Liver (tissue), 9 donors: ENCODE results near the gene PPP4R2. TPM values are rescaled to one million over a fixed set of nuclear protein-coding genes. Genes with fewer than 3 reads are reported as not detected.
A peak's percentile ranks its signal among the peaks of the same experiment; 100 is the strongest.

Source experiments
- DNase-seq: peaks from one replicate; pipeline ENCODE4 v3.0.0-alpha.2; 2017; ENCODE audit warnings: low spot score
- H3K27ac ChIP-seq, 2 donors: one replicate each; pipeline ENCODE4 v1.7.0; 2013; ENCODE audit warnings: inconsistent platforms in 2 of 2, low read length in 2 of 2, control low read depth in 1 of 2, low read depth in 1 of 2, mild to moderate bottlenecking in 1 of 2
- H3K27me3 ChIP-seq, 4 donors: one replicate each; pipeline versions ENCODE4 v1.6.1 to v1.7.0; 2013; ENCODE audit warnings: low read length in 3 of 4, inconsistent platforms in 1 of 4, mild to moderate bottlenecking in 1 of 4, moderate library complexity in 1 of 4; ENCODE audit not compliant: control insufficient read depth in 4 of 4, insufficient read depth in 4 of 4
- H3K36me3 ChIP-seq, 4 donors: one replicate each; pipeline versions ENCODE4 v1.6.1 to v1.7.0; 2013; ENCODE audit warnings: low read length in 3 of 4, mild to moderate bottlenecking in 3 of 4, low read depth in 1 of 4, moderate library complexity in 1 of 4; ENCODE audit not compliant: control insufficient read depth in 4 of 4, insufficient read depth in 3 of 4
- H3K4me1 ChIP-seq, 4 donors: one replicate each; pipeline versions ENCODE4 v1.6.1 to v1.7.0; 2013; ENCODE audit warnings: low read length in 3 of 4, mild to moderate bottlenecking in 3 of 4, moderate library complexity in 1 of 4; ENCODE audit not compliant: control insufficient read depth in 4 of 4, insufficient read depth in 4 of 4
- H3K4me3 ChIP-seq, 3 donors: one replicate each; pipeline versions ENCODE4 v1.6.1 to v1.7.0; 2013; ENCODE audit warnings: low read length in 3 of 3, control low read depth in 1 of 3, low read depth in 1 of 3, mild to moderate bottlenecking in 1 of 3
- H3K9ac ChIP-seq, 2 donors: one replicate each; pipeline ENCODE4 v1.7.0; 2013; ENCODE audit warnings: low read length in 2 of 2, mild to moderate bottlenecking in 2 of 2, moderate library complexity in 2 of 2, control low read depth in 1 of 2, low read depth in 1 of 2
- H3K9me3 ChIP-seq, 4 donors: one replicate each; pipeline versions ENCODE4 v1.6.1 to v1.7.0; 2013; ENCODE audit warnings: low read length in 3 of 4; ENCODE audit not compliant: control insufficient read depth in 4 of 4
- ATF3 ChIP-seq: IDR thresholded peaks from 2 replicates; pipeline ENCODE4 v1.6.1; 2016; ENCODE audit warnings: antibody characterized with exemption
- EGR1 ChIP-seq, 2 donors: IDR thresholded peaks; 2 replicates each; pipeline ENCODE4 v1.6.1; 2016 to 2018; ENCODE audit warnings: antibody characterized with exemption in 2 of 2, low read depth in 2 of 2
- FOXA1 ChIP-seq: IDR thresholded peaks from 2 replicates; pipeline ENCODE4 v1.6.1; 2016; ENCODE audit warnings: antibody characterized with exemption
- FOXA2 ChIP-seq: IDR thresholded peaks from 2 replicates; pipeline ENCODE4 v1.6.1; 2016; ENCODE audit warnings: antibody characterized with exemption
- GABPA ChIP-seq, 2 donors: IDR thresholded peaks in 1 of 2; conservative IDR thresholded peaks in 1 of 2; 2 replicates each; pipeline ENCODE4 v1.6.1; 2016; ENCODE audit warnings: antibody characterized with exemption in 2 of 2, mild to moderate bottlenecking in 1 of 2, moderate library complexity in 1 of 2
- HNF4A ChIP-seq, 2 donors: conservative IDR thresholded peaks; 2 replicates each; pipeline ENCODE4 v1.6.1; 2016; ENCODE audit warnings: antibody characterized with exemption in 2 of 2, mild to moderate bottlenecking in 2 of 2
- HNF4G ChIP-seq: IDR thresholded peaks from 2 replicates; pipeline ENCODE4 v1.6.1; 2016; ENCODE audit warnings: antibody characterized with exemption
- JUND ChIP-seq, 2 donors: IDR thresholded peaks; 2 replicates each; pipeline ENCODE4 v1.6.1; 2016; ENCODE audit warnings: antibody characterized with exemption in 2 of 2
- NR2F2 ChIP-seq: IDR thresholded peaks from 2 replicates; pipeline ENCODE4 v1.6.1; 2016; ENCODE audit warnings: antibody characterized with exemption
- RAD21 ChIP-seq, 2 donors: IDR thresholded peaks; 2 replicates each; pipeline ENCODE4 v1.6.1; 2016; ENCODE audit warnings: antibody characterized with exemption in 2 of 2, mild to moderate bottlenecking in 2 of 2
- RXRA ChIP-seq, 2 donors: IDR thresholded peaks; 2 replicates each; pipeline ENCODE4 v1.6.1; 2017 to 2018; ENCODE audit warnings: antibody characterized with exemption in 2 of 2, mild to moderate bottlenecking in 1 of 2
- SP1 ChIP-seq: IDR thresholded peaks from 2 replicates; pipeline ENCODE4 v1.6.1; 2018; ENCODE audit warnings: antibody characterized with exemption, mild to moderate bottlenecking
- TAF1 ChIP-seq: conservative IDR thresholded peaks from 2 replicates; pipeline ENCODE4 v1.6.1; 2016; ENCODE audit warnings: antibody characterized with exemption, mild to moderate bottlenecking
- YY1 ChIP-seq: IDR thresholded peaks from 2 replicates; pipeline ENCODE4 v1.6.1; 2016; ENCODE audit warnings: antibody characterized with exemption, mild to moderate bottlenecking
- WGBS: extraction: QIAGEN DNeasy Blood & Tissue Kit; methylation state at CpG from one replicate; pipeline ENCODE4 v1.1.7; 2013; 5-methylcytosine and 5-hydroxymethylcytosine counted together
- polyA plus RNA-seq, 2 donors: library from polyadenylated mRNA; stranded (reverse) in 1 of 2; unstranded in 1 of 2; fragments of 200-250 nt in 1 of 2; fragments of >200 nt in 1 of 2; fragmentation: Nextera tagmentation in 1 of 2; extraction: Ambion mirVana in 1 of 2; gene quantifications; one replicate each; pipeline versions ENCODE4 v1.2.1 to v1.2.3, GENCODE V29; 2013 to 2015
- total RNA-seq, 2 donors: library from RNA; depleted of rRNA; stranded (reverse); fragments of >200 nt; gene quantifications; one replicate each; pipeline ENCODE4 v1.2.3, GENCODE V29; 2014
- TF ChIP-seq, protein P1 (sequence below): fragments of 150-350 bp; IDR thresholded peaks from 2 replicates; pipeline ENCODE4 v1.5.1; 2017; ENCODE audit warnings: improper control_type of control experiment, low read depth, low read length; ENCODE audit not compliant: missing input control
- TF ChIP-seq, protein P2 (sequence below): IDR thresholded peaks from 2 replicates; pipeline ENCODE4 v1.6.1; 2016; ENCODE audit warnings: antibody characterized with exemption
- TF ChIP-seq, protein P3 (sequence below): IDR thresholded peaks from 2 replicates; pipeline ENCODE4 v1.6.1; 2016; ENCODE audit warnings: antibody characterized with exemption, mild to moderate bottlenecking
- TF ChIP-seq, protein P4 (sequence below): IDR thresholded peaks from 2 replicates; pipeline ENCODE4 v1.6.1; 2016; ENCODE audit warnings: antibody characterized with exemption
- donor health status: healthy.
- donor health status: healthy.
- donor health status: healthy.
- donor health status: healthy.
- donor health status: healthy.

Gene PPP4R2
- total and polyA plus RNA-seq, 4 donors: 12.2 to 35.9 (median 33.7) TPM

DNA sequence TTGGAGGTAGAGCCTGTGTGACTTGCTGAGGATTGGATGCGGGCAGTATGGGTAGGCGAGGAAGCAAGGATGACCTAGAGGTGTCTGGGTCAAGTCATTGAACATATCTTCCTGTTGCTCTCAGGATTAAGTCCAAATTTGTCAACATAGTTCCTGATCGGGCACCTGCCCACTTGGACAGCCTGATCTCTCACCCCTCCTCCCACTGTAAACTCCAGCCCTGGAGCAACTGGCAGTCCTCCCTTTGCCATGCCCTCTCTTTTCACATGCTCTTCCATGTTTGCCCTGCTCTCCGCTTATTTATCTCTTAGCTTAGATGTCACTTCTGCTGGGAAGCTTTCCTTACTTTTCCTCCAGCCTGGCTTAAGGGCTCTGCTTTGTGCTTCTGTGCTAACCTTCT, 47.6 kb upstream of the PPP4R2 start (continued):
- TF ChIP-seq, protein P1, sequence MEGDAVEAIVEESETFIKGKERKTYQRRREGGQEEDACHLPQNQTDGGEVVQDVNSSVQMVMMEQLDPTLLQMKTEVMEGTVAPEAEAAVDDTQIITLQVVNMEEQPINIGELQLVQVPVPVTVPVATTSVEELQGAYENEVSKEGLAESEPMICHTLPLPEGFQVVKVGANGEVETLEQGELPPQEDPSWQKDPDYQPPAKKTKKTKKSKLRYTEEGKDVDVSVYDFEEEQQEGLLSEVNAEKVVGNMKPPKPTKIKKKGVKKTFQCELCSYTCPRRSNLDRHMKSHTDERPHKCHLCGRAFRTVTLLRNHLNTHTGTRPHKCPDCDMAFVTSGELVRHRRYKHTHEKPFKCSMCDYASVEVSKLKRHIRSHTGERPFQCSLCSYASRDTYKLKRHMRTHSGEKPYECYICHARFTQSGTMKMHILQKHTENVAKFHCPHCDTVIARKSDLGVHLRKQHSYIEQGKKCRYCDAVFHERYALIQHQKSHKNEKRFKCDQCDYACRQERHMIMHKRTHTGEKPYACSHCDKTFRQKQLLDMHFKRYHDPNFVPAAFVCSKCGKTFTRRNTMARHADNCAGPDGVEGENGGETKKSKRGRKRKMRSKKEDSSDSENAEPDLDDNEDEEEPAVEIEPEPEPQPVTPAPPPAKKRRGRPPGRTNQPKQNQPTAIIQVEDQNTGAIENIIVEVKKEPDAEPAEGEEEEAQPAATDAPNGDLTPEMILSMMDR: no peak
- peak; percentile 84 for TF ChIP-seq YY1
- TF ChIP-seq TAF1: no peak

- Histone ChIP-seq H3K4me1 (peaks cover 7 to 32% (median 12%) of the 10 kb centered on the region in 4 donors), H3K36me3 (no peaks in the 10 kb centered on the region), H3K9ac (no peak overlapping the region), H3K27ac (no peak overlapping the region), H3K4me3 (no peak overlapping the region), H3K27me3 (no peaks in the 10 kb centered on the region), H3K9me3 (no peaks in the 10 kb centered on the region)
- DNase-seq: no peak
- 88% methylated on average over 8 of the region's 8 CpGs for WGBS
- peak; percentile 23 to 34 for TF ChIP-seq HNF4A (conservative IDR thresholded peaks at IDR 0.05)
- no peak for TF ChIP-seq HNF4G
Observed at GRCh38 chr3:72950372-72950771, 46.2 kb upstream of the PPP4R2 start.

- Histone ChIP-seq H3K4me1 (peaks cover 7 to 32% (median 12%) of the 10 kb centered on the region in 4 donors), H3K4me3 (no peak overlapping the region), H3K27me3 (no peaks in the 10 kb centered on the region), H3K9ac (no peak overlapping the region), H3K36me3 (no peaks in the 10 kb centered on the region), H3K27ac (no peak overlapping the region), H3K9me3 (no peaks in the 10 kb centered on the region)
- whole genome bisulfite sequencing: 83% methylated on average over 4 of the region's 4 CpGs
- no peak for TF ChIP-seq FOXA2
- no peak for TF ChIP-seq FOXA1
- TF ChIP-seq HNF4A (conservative IDR thresholded peaks at IDR 0.05): no peak
- TF ChIP-seq JUND (IDR thresholded peaks at IDR 0.05): no peak
- TF ChIP-seq ATF3: no peak
- no peak for TF ChIP-seq RAD21 (IDR thresholded peaks at IDR 0.05)
- TF ChIP-seq TAF1: no peak
- TF ChIP-seq RXRA (IDR thresholded peaks at IDR 0.05): no peak
- TF ChIP-seq YY1: no peak
- TF ChIP-seq GABPA (IDR thresholded peaks at IDR 0.05 in 1 of 2, conservative IDR thresholded peaks at IDR 0.05 in 1 of 2): no peak
- TF ChIP-seq, protein P2, sequence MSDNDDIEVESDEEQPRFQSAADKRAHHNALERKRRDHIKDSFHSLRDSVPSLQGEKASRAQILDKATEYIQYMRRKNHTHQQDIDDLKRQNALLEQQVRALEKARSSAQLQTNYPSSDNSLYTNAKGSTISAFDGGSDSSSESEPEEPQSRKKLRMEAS: no peak
- TF ChIP-seq HNF4G: no peak
- no peak for TF ChIP-seq EGR1 (IDR thresholded peaks at IDR 0.05; ENCODE audit: low read depth in 2 of 2)
- TF ChIP-seq, protein P3, sequence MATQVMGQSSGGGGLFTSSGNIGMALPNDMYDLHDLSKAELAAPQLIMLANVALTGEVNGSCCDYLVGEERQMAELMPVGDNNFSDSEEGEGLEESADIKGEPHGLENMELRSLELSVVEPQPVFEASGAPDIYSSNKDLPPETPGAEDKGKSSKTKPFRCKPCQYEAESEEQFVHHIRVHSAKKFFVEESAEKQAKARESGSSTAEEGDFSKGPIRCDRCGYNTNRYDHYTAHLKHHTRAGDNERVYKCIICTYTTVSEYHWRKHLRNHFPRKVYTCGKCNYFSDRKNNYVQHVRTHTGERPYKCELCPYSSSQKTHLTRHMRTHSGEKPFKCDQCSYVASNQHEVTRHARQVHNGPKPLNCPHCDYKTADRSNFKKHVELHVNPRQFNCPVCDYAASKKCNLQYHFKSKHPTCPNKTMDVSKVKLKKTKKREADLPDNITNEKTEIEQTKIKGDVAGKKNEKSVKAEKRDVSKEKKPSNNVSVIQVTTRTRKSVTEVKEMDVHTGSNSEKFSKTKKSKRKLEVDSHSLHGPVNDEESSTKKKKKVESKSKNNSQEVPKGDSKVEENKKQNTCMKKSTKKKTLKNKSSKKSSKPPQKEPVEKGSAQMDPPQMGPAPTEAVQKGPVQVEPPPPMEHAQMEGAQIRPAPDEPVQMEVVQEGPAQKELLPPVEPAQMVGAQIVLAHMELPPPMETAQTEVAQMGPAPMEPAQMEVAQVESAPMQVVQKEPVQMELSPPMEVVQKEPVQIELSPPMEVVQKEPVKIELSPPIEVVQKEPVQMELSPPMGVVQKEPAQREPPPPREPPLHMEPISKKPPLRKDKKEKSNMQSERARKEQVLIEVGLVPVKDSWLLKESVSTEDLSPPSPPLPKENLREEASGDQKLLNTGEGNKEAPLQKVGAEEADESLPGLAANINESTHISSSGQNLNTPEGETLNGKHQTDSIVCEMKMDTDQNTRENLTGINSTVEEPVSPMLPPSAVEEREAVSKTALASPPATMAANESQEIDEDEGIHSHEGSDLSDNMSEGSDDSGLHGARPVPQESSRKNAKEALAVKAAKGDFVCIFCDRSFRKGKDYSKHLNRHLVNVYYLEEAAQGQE: no peak
- no peak for TF ChIP-seq NR2F2
- TF ChIP-seq, protein P1: no peak
- TF ChIP-seq, protein P4, sequence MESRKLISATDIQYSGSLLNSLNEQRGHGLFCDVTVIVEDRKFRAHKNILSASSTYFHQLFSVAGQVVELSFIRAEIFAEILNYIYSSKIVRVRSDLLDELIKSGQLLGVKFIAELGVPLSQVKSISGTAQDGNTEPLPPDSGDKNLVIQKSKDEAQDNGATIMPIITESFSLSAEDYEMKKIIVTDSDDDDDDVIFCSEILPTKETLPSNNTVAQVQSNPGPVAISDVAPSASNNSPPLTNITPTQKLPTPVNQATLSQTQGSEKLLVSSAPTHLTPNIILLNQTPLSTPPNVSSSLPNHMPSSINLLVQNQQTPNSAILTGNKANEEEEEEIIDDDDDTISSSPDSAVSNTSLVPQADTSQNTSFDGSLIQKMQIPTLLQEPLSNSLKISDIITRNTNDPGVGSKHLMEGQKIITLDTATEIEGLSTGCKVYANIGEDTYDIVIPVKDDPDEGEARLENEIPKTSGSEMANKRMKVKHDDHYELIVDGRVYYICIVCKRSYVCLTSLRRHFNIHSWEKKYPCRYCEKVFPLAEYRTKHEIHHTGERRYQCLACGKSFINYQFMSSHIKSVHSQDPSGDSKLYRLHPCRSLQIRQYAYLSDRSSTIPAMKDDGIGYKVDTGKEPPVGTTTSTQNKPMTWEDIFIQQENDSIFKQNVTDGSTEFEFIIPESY: no peak
- no peak for TF ChIP-seq SP1
- no peak for DNase-seq
Observed at GRCh38 chr3:72950801-72951200, 45.8 kb upstream of the PPP4R2 start.
